Thoracic aorta (tissue), 2 donors: ENCODE data around the gene BRAT1. TPM values are rescaled to one million over a fixed set of nuclear protein-coding genes. Genes with fewer than 3 reads are reported as not detected.

Experiments
- ATAC-seq: fragments of 150-250 bp; one replicate; pipeline ENCODE4 v1.8.0; 2017; ENCODE audit warnings: low read depth; ENCODE audit not compliant: insufficient number of reproducible peaks, low FRiP score
- DNase-seq: peaks from one replicate; pipeline ENCODE4 v3.0.0-alpha.2; 2020; ENCODE audit warnings: low spot score
- H3K27ac ChIP-seq, 2 donors: fragments of 200-600 bp; sonication (generic); 1 replicate in 1 of 2; 2 replicates in 1 of 2; pipeline ENCODE4 v1.5.1; 2016; ENCODE audit warnings: mild to moderate bottlenecking in 2 of 2, moderate library complexity in 2 of 2
- H3K27me3 ChIP-seq: fragments of 200-600 bp; sonication (generic); replicated peaks from 2 replicates; pipeline ENCODE4 v1.6.0; 2016; ENCODE audit warnings: mild to moderate bottlenecking; ENCODE audit not compliant: insufficient read depth
- H3K36me3 ChIP-seq: fragments of 200-600 bp; sonication (generic); one replicate; pipeline ENCODE4 v1.5.1; 2016
- H3K4me1 ChIP-seq, 2 donors: fragments of 200-600 bp; sonication (generic); 1 replicate in 1 of 2; 2 replicates in 1 of 2; pipeline versions ENCODE4 v1.5.1 to v1.6.0; 2016; ENCODE audit warnings: low read depth in 2 of 2, mild to moderate bottlenecking in 1 of 2; ENCODE audit not compliant: control insufficient read depth in 1 of 2
- H3K4me3 ChIP-seq: fragments of 200-600 bp; sonication (generic); 2 replicates; pipeline ENCODE4 v1.5.1; 2016; ENCODE audit warnings: mild to moderate bottlenecking
- H3K9me3 ChIP-seq: fragments of 200-600 bp; sonication (generic); 2 replicates; pipeline ENCODE4 v1.5.1; 2016
- CTCF ChIP-seq: fragments of 200-600 bp; sonication (generic); IDR thresholded peaks from one replicate; pipeline ENCODE4 v1.5.1; 2019; ENCODE audit warnings: antibody characterized with exemption
- total RNA-seq, 2 donors: library from RNA; depleted of rRNA; stranded (reverse); fragments of >200 nt; gene quantifications; one replicate each; pipeline versions ENCODE4 v1.1.0 to v1.2.3, GENCODE V29; 2016

BRAT1 gene
- total RNA-seq, 2 donors from 2014 or later, result 28.8 to 43.6 TPM

DNA sequence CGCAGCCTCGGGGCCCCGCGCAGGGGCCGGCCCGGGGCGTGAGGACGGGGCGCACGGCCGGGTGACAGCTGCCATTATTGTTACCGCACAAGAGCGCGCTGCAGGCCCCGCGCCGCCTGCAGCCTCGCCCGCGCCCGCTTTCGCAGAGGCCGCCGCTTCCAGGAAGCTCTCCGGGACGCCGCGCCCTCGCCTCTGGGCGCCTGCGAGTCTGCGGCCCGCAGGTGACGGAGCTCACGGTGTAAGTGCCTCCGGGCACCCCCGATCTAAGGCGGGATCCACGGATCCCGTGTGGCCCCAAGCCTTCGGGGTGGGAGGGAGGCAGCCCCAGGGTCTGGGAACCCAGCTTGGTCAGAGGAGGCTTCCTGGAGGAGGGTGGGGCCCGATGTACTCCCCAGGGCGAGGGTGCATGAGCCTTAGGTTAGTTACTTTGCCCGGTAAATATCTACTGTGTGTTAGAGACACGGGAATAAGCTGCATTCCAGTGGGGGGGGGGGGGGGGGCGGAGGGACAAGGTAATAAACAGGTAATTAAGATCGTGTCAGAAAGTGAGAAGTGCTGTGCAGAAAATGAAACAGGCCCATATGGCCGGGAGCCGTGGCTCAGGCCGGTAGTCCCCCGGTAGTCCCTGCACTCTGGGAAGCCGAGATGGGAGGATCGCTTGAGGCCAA, 4.1 kb upstream of the BRAT1 start:
- ATAC-seq (no peak), DNase-seq (no peak)
- H3K27ac ChIP-seq, result peak overlapping the region in 1 of 2 donors; percentile 47

GRCh38 chr7:2558629-2559282, 3.4 kb upstream of the BRAT1 start, which contains the start of gene IQCE:
Gene IQCE (plus strand): TSS chr7:2558979. CDS start chr7:2559182, 203 bp downstream.
- TF ChIP-seq CTCF, result no peak
- Histone ChIP-seq H3K36me3 (no peaks in the 10 kb centered on the region), H3K4me1 (peaks cover 21 to 29% of the 10 kb centered on the region in 2 donors), H3K4me3 (peak within 1 kb of the TSS; percentile 98), H3K9me3 (no peaks in the 10 kb centered on the region), H3K27ac (peak within 1 kb of the TSS; percentile 47 to 50), H3K27me3 (no peaks in the 10 kb centered on the region)
- ATAC-seq (peak; percentile 77), DNase-seq (peak; percentile 54)

More for the DNA sequence above, 4.1 kb upstream of the BRAT1 start:
- no peak for TF ChIP-seq CTCF
- H3K4me3 ChIP-seq, result peak overlapping the region; percentile 98
- peaks cover 15 to 22% of the 10 kb centered on the region in 2 donors for H3K4me1 ChIP-seq
- H3K9me3 ChIP-seq, result no peaks in the 10 kb centered on the region
- no peaks in the 10 kb centered on the region for H3K36me3 ChIP-seq
- H3K27me3 ChIP-seq, result no peaks in the 10 kb centered on the region

DNA sequence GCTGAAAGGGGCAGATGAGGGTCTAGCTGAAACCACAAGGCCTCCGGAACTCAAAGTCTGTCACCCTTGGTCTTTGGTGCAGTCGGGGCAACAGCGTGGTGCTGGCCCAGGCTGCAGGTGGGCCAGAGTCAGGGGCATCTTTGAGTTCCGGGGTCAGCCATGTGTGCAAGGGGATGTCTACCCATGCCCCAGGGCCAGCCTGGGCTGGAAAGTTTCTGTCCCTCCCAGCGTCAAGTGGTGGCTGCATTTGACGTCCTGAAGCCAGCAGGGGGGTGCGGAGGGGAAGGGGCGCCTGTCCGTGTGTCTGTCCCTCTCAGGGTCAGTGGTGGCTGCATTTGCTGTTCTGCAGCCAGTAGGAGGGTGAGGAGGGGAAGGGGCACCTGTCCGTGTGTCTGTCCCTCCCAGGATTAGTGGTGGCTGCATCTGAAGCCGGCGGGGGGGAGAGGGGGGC, 638 bp downstream of the BRAT1 start:
- no peak for TF ChIP-seq CTCF
- DNase-seq, result no peak

GRCh38 chr7:2553831-2554581, 1.3 kb downstream of the BRAT1 start:
- no peaks in the 10 kb centered on the region for H3K27me3 ChIP-seq
- no peak for TF ChIP-seq CTCF
- H3K4me3 ChIP-seq, result peak overlapping the region; percentile 100
- H3K27ac ChIP-seq, result no peak overlapping the region
- peaks cover 17 to 32% of the 10 kb centered on the region in 2 donors for H3K4me1 ChIP-seq
- DNase-seq (no peak), ATAC-seq (no peak)
- H3K36me3 ChIP-seq, result peaks cover 4% of the 10 kb centered on the region
- no peaks in the 10 kb centered on the region for H3K9me3 ChIP-seq

More for the DNA sequence above, 638 bp downstream of the BRAT1 start:
- ATAC-seq, result no peak
- Histone ChIP-seq H3K27me3 (no peaks in the 10 kb centered on the region), H3K36me3 (peaks cover 4% of the 10 kb centered on the region), H3K4me1 (peaks cover 17 to 33% of the 10 kb centered on the region in 2 donors), H3K9me3 (no peaks in the 10 kb centered on the region), H3K27ac (no peak overlapping the region), H3K4me3 (peak overlapping the region; percentile 100)

GRCh38 chr7:2553108-2553507, 2.2 kb downstream of the BRAT1 start:
- TF ChIP-seq CTCF, result no peak
- Histone ChIP-seq H3K4me3 (no peak overlapping the region), H3K27me3 (no peaks in the 10 kb centered on the region), H3K27ac (no peak overlapping the region), H3K9me3 (no peaks in the 10 kb centered on the region), H3K4me1 (peaks cover 14 to 26% of the 10 kb centered on the region in 2 donors), H3K36me3 (peaks cover 11% of the 10 kb centered on the region)
- DNase-seq, result no peak
- ATAC-seq, result no peak
